HEK293 (cell line): ENCODE measurements around the gene ZNF541.

Experiments used
- EGR2 ChIP-seq: fragments of 450-650 bp; formaldehyde crosslinking; IDR thresholded peaks from 2 replicates; pipeline ENCODE4 v1.5.1; 2016; ENCODE audit warnings: low read depth, missing biosample characterization, missing genetic modification characterization
- GLIS2 ChIP-seq: fragments of 450-650 bp; formaldehyde crosslinking; IDR thresholded peaks from 2 replicates; pipeline ENCODE4 v1.5.1; 2016; ENCODE audit warnings: missing biosample characterization, missing genetic modification characterization
- HIC1 ChIP-seq: fragments of 450-650 bp; formaldehyde crosslinking; IDR thresholded peaks from 2 replicates; pipeline ENCODE4 v1.5.1; 2016; ENCODE audit warnings: missing biosample characterization, missing genetic modification characterization
- KLF1 ChIP-seq: fragments of 450-650 bp; formaldehyde crosslinking; IDR thresholded peaks from 2 replicates; pipeline ENCODE4 v1.5.1; 2016; ENCODE audit warnings: missing biosample characterization, missing genetic modification characterization
- PRDM4 ChIP-seq: fragments of 450-650 bp; formaldehyde crosslinking; IDR thresholded peaks from 2 replicates; pipeline ENCODE4 v1.5.1; 2017; ENCODE audit warnings: missing biosample characterization, missing genetic modification characterization
- SALL2 ChIP-seq: fragments of 450-650 bp; formaldehyde crosslinking; IDR thresholded peaks from 2 replicates; pipeline ENCODE4 v1.5.0; 2017; ENCODE audit warnings: missing biosample characterization, mild to moderate bottlenecking, missing genetic modification characterization, borderline replicate concordance
- SCRT1 ChIP-seq: fragments of 450-650 bp; formaldehyde crosslinking; IDR thresholded peaks from 2 replicates; pipeline ENCODE4 v1.5.1; 2016; ENCODE audit warnings: missing biosample characterization, missing genetic modification characterization, borderline replicate concordance
- TRIM28 ChIP-seq: IDR thresholded peaks from 2 replicates; pipeline ENCODE4 v1.6.1; 2011; ENCODE audit warnings: low read length, control low read depth, borderline replicate concordance
- TSHZ1 ChIP-seq: fragments of 450-650 bp; formaldehyde crosslinking; IDR thresholded peaks from 2 replicates; pipeline ENCODE4 v1.5.1; 2016; ENCODE audit warnings: missing biosample characterization, missing genetic modification characterization, borderline replicate concordance
- YY1 ChIP-seq: fragments of 450-650 bp; formaldehyde crosslinking; IDR thresholded peaks from 2 replicates; pipeline ENCODE4 v1.5.1; 2018; ENCODE audit warnings: missing biosample characterization, missing genetic modification characterization
- ZBTB20 ChIP-seq: fragments of 450-650 bp; formaldehyde crosslinking; IDR thresholded peaks from 2 replicates; pipeline ENCODE4 v1.5.1; 2016; ENCODE audit warnings: missing biosample characterization, missing genetic modification characterization
- ZBTB21 ChIP-seq: fragments of 450-650 bp; formaldehyde crosslinking; IDR thresholded peaks from 2 replicates; pipeline ENCODE4 v1.5.1; 2017; ENCODE audit warnings: missing biosample characterization, missing genetic modification characterization
- ZBTB6 ChIP-seq: fragments of 450-650 bp; formaldehyde crosslinking; IDR thresholded peaks from 2 replicates; pipeline ENCODE4 v1.5.1; 2017; ENCODE audit warnings: missing biosample characterization, missing genetic modification characterization
- ZFP3 ChIP-seq: fragments of 450-650 bp; formaldehyde crosslinking; IDR thresholded peaks from 2 replicates; pipeline ENCODE4 v1.5.1; 2016; ENCODE audit warnings: low read depth, missing biosample characterization, missing genetic modification characterization
- ZNF121 ChIP-seq: fragments of 450-650 bp; formaldehyde crosslinking; IDR thresholded peaks from 2 replicates; pipeline ENCODE4 v1.5.1; 2016; ENCODE audit warnings: missing biosample characterization, missing genetic modification characterization
- ZNF175 ChIP-seq: fragments of 450-650 bp; formaldehyde crosslinking; IDR thresholded peaks from 2 replicates; pipeline ENCODE4 v1.5.1; 2016; ENCODE audit warnings: missing biosample characterization, missing genetic modification characterization
- ZNF2 ChIP-seq: fragments of 450-650 bp; formaldehyde crosslinking; IDR thresholded peaks from 2 replicates; pipeline ENCODE4 v1.5.1; 2016; ENCODE audit warnings: missing biosample characterization, missing genetic modification characterization
- ZNF211 ChIP-seq: fragments of 450-650 bp; formaldehyde crosslinking; IDR thresholded peaks from 2 replicates; pipeline ENCODE4 v1.5.1; 2016; ENCODE audit warnings: low read depth, missing biosample characterization, missing genetic modification characterization
- ZNF214 ChIP-seq: fragments of 450-650 bp; formaldehyde crosslinking; IDR thresholded peaks from 2 replicates; pipeline ENCODE4 v1.5.1; 2017; ENCODE audit warnings: missing biosample characterization, mild to moderate bottlenecking, missing genetic modification characterization, borderline replicate concordance
- ZNF221 ChIP-seq: fragments of 450-650 bp; formaldehyde crosslinking; IDR thresholded peaks from 2 replicates; pipeline ENCODE4 v1.5.1; 2017; ENCODE audit warnings: missing biosample characterization, missing genetic modification characterization, borderline replicate concordance
- ZNF248 ChIP-seq: fragments of 450-650 bp; formaldehyde crosslinking; IDR thresholded peaks from 2 replicates; pipeline ENCODE4 v1.5.1; 2017; ENCODE audit warnings: missing biosample characterization, missing genetic modification characterization
- ZNF311 ChIP-seq: fragments of 450-650 bp; formaldehyde crosslinking; IDR thresholded peaks from 2 replicates; pipeline ENCODE4 v1.5.1; 2017; ENCODE audit warnings: missing biosample characterization, missing genetic modification characterization, borderline replicate concordance
- ZNF324 ChIP-seq: fragments of 450-650 bp; formaldehyde crosslinking; IDR thresholded peaks from 2 replicates; pipeline ENCODE4 v1.5.1; 2016; ENCODE audit warnings: missing biosample characterization, missing genetic modification characterization
- ZNF341 ChIP-seq: fragments of 450-650 bp; formaldehyde crosslinking; IDR thresholded peaks from 2 replicates; pipeline ENCODE4; 2016; ENCODE audit warnings: low read depth, missing biosample characterization, missing genetic modification characterization
- ZNF48 ChIP-seq: fragments of 450-650 bp; formaldehyde crosslinking; IDR thresholded peaks from 2 replicates; pipeline ENCODE4 v1.5.1; 2016; ENCODE audit warnings: missing biosample characterization, missing genetic modification characterization
- ZNF510 ChIP-seq: fragments of 450-650 bp; formaldehyde crosslinking; IDR thresholded peaks from 2 replicates; pipeline ENCODE4 v1.5.1; 2018; ENCODE audit warnings: mild to moderate bottlenecking, missing genetic modification characterization, missing biosample characterization; ENCODE audit not compliant: insufficient replicate concordance
- ZNF521 ChIP-seq: fragments of 450-650 bp; formaldehyde crosslinking; IDR thresholded peaks from 2 replicates; pipeline ENCODE4 v1.5.1; 2017; ENCODE audit warnings: missing biosample characterization, mild to moderate bottlenecking, missing genetic modification characterization
- ZNF544 ChIP-seq: fragments of 450-650 bp; formaldehyde crosslinking; IDR thresholded peaks from 2 replicates; pipeline ENCODE4 v1.5.0; 2017; ENCODE audit warnings: missing biosample characterization, missing genetic modification characterization
- ZNF580 ChIP-seq: fragments of 450-650 bp; formaldehyde crosslinking; IDR thresholded peaks from 2 replicates; pipeline ENCODE4 v1.5.1; 2016; ENCODE audit warnings: missing biosample characterization, missing genetic modification characterization
- ZNF610 ChIP-seq: fragments of 450-650 bp; formaldehyde crosslinking; IDR thresholded peaks from 2 replicates; pipeline ENCODE4 v1.5.1; 2016; ENCODE audit warnings: missing biosample characterization, missing genetic modification characterization, borderline replicate concordance
- ZSCAN16 ChIP-seq: fragments of 450-650 bp; formaldehyde crosslinking; IDR thresholded peaks from 2 replicates; pipeline ENCODE4 v1.5.1; 2016; ENCODE audit warnings: missing biosample characterization, missing genetic modification characterization

The ZNF541 gene

GRCh38 chr19:47608074-47608918, 35.3 kb upstream of the ZNF541 start (continued):
- TF ChIP-seq ZNF214 (tag by site-specific recombination): no peak
- no peak for TF ChIP-seq ZSCAN16
- peak; percentile 69; the same call in 1 of the 2 replicates for TF ChIP-seq ZBTB20 (tag by site-specific recombination)
- TF ChIP-seq ZNF510 (tag by site-specific recombination): no peak
- no peak for TF ChIP-seq ZNF324 (tag by site-specific recombination)
- TF ChIP-seq EGR2: no peak
- TF ChIP-seq GLIS2 (tag by site-specific recombination): peak; percentile 81
- peak; percentile 37 for TF ChIP-seq ZNF341 (tag by site-specific recombination)
- no peak for TF ChIP-seq TSHZ1 (tag by site-specific recombination)
- no peak for TF ChIP-seq HIC1 (tag by site-specific recombination)
- no peak for TF ChIP-seq ZNF211
- no peak for TF ChIP-seq ZNF221 (tag by site-specific recombination)
- TF ChIP-seq PRDM4 (tag by site-specific recombination): no peak
- TF ChIP-seq ZFP3 (tag by site-specific recombination): no peak
- TF ChIP-seq ZNF311 (tag by site-specific recombination): no peak
- TF ChIP-seq TRIM28: no peak
- no peak for TF ChIP-seq SCRT1 (tag by site-specific recombination)
- TF ChIP-seq ZNF48 (tag by site-specific recombination): no peak
- TF ChIP-seq ZBTB6 (tag by site-specific recombination): no peak; the same call in 1 of the 2 replicates
- TF ChIP-seq ZNF610 (tag by site-specific recombination): 0 out of 2 replicates have a peak, but pooled peaks have one; percentile 40
- TF ChIP-seq ZNF544 (tag by site-specific recombination): no peak
- TF ChIP-seq YY1 (tag by site-specific recombination): no peak; the same call in 1 of the 2 replicates
- TF ChIP-seq ZNF121: 0 out of 2 replicates have a peak, but pooled peaks have one; percentile 10
- TF ChIP-seq ZNF2 (tag by site-specific recombination): peak; percentile 35; the same call in 1 of the 2 replicates
- no peak for TF ChIP-seq ZNF248 (tag by site-specific recombination)
- no peak for TF ChIP-seq ZBTB21 (tag by site-specific recombination)
- TF ChIP-seq ZNF580 (tag by site-specific recombination): no peak
- TF ChIP-seq SALL2: no peak
- no peak for TF ChIP-seq ZNF521 (tag by site-specific recombination)
- TF ChIP-seq ZNF175 (tag by site-specific recombination): no peak
- TF ChIP-seq KLF1 (tag by site-specific recombination): peak; percentile 41; the same call in 1 of the 2 replicates
